GM12872 (cell line): ENCODE data around the gene PHETA2.

Source experiments
- TF ChIP-seq, protein P1 (sequence below): IDR thresholded peaks from 3 replicates; pipeline ENCODE4 v1.5.1; 2011; ENCODE audit warnings: low read depth, mild to moderate bottlenecking, low read length, moderate library complexity; ENCODE audit not compliant: insufficient read depth

PHETA2 gene

DNA sequence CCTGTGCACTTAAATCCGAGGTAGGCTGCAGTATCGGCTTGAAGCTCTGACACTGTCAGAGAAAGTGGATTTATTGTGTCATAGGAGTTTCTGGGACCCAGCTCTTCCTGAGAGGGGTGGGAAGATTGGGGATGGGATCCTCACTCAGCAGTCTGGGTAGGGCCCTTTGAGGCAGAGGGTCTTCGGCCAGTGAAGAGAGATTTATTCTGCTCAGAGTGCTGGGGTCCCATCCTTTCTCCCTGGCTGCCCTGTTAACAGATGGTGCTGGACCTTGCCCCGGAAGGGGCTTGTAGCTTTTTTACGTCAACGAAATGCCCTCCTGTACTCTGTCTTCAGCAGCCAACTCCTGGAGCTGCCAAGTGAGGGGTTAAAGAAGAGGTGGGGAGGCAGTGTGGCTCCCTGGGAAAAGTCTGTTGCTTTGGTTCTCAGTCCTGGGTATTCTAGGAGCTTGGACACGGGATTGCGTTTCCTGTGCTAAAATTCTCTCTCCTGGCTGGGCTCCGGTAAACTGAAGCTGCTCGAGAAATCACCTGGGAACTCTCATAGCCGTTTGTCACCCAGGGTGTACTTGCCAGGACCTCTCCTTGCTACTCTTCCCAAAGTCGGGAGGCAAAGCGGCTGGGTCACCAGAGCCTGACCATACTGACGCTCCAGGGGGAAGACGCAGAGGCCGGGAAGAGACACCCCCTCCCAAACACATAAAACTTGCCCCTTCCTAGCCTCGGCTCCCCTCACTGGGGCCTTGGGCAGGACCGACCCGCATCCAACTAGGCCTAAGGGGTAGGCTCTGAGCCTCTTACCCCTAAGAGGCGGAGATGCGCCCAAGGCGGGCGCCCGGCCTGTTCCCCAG, 4.6 kb downstream of the PHETA2 start:
- TF ChIP-seq, protein P1, sequence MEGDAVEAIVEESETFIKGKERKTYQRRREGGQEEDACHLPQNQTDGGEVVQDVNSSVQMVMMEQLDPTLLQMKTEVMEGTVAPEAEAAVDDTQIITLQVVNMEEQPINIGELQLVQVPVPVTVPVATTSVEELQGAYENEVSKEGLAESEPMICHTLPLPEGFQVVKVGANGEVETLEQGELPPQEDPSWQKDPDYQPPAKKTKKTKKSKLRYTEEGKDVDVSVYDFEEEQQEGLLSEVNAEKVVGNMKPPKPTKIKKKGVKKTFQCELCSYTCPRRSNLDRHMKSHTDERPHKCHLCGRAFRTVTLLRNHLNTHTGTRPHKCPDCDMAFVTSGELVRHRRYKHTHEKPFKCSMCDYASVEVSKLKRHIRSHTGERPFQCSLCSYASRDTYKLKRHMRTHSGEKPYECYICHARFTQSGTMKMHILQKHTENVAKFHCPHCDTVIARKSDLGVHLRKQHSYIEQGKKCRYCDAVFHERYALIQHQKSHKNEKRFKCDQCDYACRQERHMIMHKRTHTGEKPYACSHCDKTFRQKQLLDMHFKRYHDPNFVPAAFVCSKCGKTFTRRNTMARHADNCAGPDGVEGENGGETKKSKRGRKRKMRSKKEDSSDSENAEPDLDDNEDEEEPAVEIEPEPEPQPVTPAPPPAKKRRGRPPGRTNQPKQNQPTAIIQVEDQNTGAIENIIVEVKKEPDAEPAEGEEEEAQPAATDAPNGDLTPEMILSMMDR, result no peak

DNA sequence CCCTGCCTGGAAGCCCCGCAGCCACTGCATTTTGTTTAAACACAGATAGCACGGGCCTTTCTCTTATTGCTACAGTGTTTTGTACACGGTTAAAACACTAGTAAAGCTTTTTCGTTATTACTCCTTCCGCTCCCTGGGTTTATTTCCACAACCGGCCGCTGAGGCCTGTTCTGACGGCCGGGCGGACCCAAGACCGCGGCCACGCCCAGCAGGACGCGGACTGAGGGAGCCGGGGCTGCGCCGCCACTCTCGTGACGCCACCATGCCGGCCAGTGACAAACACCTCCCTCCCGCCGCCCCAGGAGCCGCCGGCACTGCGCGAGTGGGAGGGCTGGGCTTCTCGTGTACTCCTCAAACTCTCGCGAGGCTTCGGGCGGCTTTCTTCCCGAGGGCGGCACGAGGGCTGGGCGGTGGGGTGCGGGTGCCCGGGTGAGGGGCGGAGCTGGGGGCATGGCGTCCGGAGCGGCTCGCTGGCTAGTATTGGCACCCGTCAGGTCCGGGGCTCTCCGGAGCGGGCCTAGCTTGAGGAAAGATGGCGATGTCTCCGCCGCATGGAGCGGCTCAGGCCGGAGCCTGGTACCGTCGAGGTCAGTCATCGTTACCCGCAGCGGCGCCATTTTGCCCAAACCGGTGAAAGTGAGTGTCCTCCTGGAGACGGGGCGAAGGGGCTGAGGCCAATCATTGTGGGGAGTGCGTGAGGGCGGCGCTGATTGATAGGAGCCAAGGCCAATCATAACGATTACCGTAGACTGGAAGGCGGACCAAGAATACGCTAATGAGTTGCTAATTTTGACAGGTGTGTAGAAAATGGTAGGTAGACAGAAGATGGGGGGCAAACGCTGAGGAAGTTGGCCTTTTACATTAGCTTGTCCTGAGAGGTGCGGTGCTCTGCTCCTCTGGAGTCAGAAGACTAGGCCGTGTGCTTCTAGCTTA, 5.5 kb downstream of the PHETA2 start, which contains the start of gene SMDT1:
SMDT1 (plus strand) TSS at position 382 of the 933 bp plus-strand sequence; CDS start at position 451, 69 bp downstream.
- TF ChIP-seq, protein P1, result no peak

DNA sequence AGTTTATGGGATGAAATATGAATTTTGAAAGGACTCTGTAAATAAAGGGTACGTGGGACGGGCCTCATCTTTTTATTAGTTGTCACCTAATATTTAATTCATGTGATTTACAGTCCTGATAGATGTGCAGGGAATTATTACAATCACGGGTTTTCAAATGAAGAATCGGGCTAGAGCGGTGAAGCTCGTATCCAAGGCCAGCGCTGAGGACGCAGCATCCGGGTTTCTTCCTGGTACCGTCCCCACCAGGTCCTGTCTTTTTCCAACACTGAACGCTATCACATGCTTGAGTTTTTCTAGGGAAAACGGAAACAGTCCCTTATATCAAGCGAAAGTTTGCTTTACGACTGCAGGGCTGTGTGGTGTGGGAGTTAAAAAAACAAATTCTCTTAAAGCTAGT, 6.2 kb downstream of the PHETA2 start:
- TF ChIP-seq, protein P1, result no peak

DNA sequence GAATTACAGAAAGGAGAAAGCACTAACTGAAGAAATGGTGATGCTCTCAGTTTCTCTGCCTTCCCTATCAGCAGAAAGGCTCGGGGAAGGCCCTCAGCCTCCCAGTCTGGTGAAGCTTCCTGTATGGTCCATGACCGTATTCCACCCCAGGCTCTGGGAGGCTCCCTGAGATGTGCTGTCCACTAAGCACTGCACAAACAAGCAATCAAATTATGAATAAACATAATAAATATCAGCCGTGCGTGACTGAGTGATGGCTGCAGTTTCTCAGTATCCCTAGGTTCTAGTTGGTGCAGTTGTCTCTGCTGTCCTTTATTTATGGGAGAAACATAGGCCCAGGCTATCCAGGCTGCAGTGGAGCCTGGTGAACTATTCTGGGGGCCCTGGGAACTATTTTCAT, 9.1 kb downstream of the PHETA2 start:
- TF ChIP-seq, protein P1, result no peak

DNA sequence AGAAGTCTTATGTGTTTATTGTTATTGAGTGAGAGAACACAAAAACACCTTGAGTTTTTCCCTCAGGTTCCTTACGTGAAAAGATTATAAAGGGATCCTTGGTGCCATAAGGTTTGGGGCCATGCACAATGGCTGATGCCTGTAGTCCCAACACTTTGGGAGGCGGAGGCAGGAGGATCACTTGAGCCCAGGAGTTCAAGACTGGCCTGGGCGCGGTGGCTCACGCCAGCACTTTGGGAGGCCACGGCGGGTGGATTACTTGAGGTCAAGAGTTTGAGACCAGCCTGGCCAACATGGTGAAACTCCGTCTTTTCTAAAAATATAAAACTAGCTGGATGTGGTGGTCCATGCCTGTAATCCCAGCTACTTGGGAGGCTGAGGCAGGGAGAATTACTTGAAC, 10.8 kb downstream of the PHETA2 start:
- TF ChIP-seq, protein P1, result no peak

DNA sequence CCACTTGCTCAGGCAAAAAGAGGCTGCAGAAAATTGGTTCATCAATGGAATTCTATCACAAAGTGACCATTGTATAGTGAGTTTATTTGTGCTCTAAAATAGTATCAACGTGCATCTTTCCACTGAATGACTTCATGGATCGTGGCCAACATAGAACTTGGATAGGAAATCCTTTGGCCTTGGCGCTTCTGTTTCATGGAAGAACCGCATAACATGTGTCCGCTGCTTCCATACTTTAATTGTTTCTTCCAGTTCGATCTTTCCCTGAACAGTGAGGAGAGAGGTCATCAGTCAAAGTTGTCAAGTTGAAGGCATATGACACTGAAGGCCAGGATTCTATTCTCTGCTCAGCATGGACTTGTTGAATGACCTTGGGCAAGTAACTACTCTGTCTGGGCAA, 12.0 kb downstream of the PHETA2 start:
- TF ChIP-seq, protein P1, result no peak
